ENCODE measurements around the gene CD80.

The CD80 gene

GRCh38 chr3:119551598-119551997 lies 7.8 kb downstream of the CD80 start:
- no peak overlapping the region for H3K4me3 ChIP-seq (ENCODE audit: control insufficient read depth, low read depth, low read length)
- no peak for DNase-seq (ENCODE audit: low read depth)
- no peak for TF ChIP-seq CTCF (conservative IDR thresholded peaks at IDR 0.05; ENCODE audit: control insufficient read depth, insufficient read depth, low read depth, low read length)

- no peak for TF ChIP-seq CTCF (conservative IDR thresholded peaks at IDR 0.05; ENCODE audit: control insufficient read depth, insufficient read depth, low read depth, low read length)
- DNase-seq (ENCODE audit: low read depth): no peak
- no peak overlapping the region for H3K4me3 ChIP-seq (ENCODE audit: control insufficient read depth, low read depth, low read length)
Measured at GRCh38 chr3:119550192-119550910, 9.1 kb downstream of the CD80 start.

- TF ChIP-seq CTCF (conservative IDR thresholded peaks at IDR 0.05; ENCODE audit: control insufficient read depth, insufficient read depth, low read depth, low read length): no peak
- DNase-seq (ENCODE audit: low read depth): no peak
- H3K4me3 ChIP-seq (ENCODE audit: control insufficient read depth, low read depth, low read length): no peak overlapping the region
Measured at GRCh38 chr3:119548341-119548740, 11.1 kb downstream of the CD80 start.

- H3K4me3 ChIP-seq (ENCODE audit: control insufficient read depth, low read depth, low read length): no peak overlapping the region
- DNase-seq (ENCODE audit: low read depth): no peak
- TF ChIP-seq CTCF (conservative IDR thresholded peaks at IDR 0.05; ENCODE audit: control insufficient read depth, insufficient read depth, low read depth, low read length): no peak
Measured at GRCh38 chr3:119547227-119547626, 12.2 kb downstream of the CD80 start.

- DNase-seq (ENCODE audit: low read depth): no peak
- TF ChIP-seq CTCF (conservative IDR thresholded peaks at IDR 0.05; ENCODE audit: control insufficient read depth, insufficient read depth, low read depth, low read length): no peak
- H3K4me3 ChIP-seq (ENCODE audit: control insufficient read depth, low read depth, low read length): no peak overlapping the region
Measured at GRCh38 chr3:119543147-119543546, 16.3 kb downstream of the CD80 start.

GRCh38 chr3:119542168-119542767 lies 17.1 kb downstream of the CD80 start:
- no peak overlapping the region for H3K4me3 ChIP-seq (ENCODE audit: control insufficient read depth, low read depth, low read length)
- no peak for DNase-seq (ENCODE audit: low read depth)
- TF ChIP-seq CTCF (conservative IDR thresholded peaks at IDR 0.05; ENCODE audit: control insufficient read depth, insufficient read depth, low read depth, low read length): no peak

Measured in fibroblast of mammary gland (primary cell).